A549 (cell line): ENCODE data around the gene SHF. TPM values are rescaled to one million over a fixed set of nuclear protein-coding genes. Genes with fewer than 3 reads are reported as not detected.

Experiments
- ATAC-seq, 2 experiments: fragments of 200-7000 bp in 1 of 2; fragments of >200 bp in 1 of 2; cut with Nextera tagmentation in 1 of 2; cut with Tn5 transposase in 1 of 2; 3 replicates each; pipeline versions ENCODE4 v1.8.0 to v1.9.1; 2018 to 2020; ENCODE audit warnings: mild to moderate bottlenecking in 1 of 2, moderate library complexity in 1 of 2
- CTCF ChIA-PET: fragments of 300-600 bp; sonication (Branson Sonifier 250); formaldehyde crosslinking; extraction: SDS; loops from one replicate; lab custom pipeline; 2021; ENCODE audit warnings: antibody characterized with exemption, inconsistent platforms; lab: Yijun Ruan, JAX
- POLR2A ChIA-PET: fragments of 350-600 bp; formaldehyde crosslinking; extraction: SDS; loops from one replicate; lab custom pipeline; 2021; ENCODE audit warnings: antibody characterized with exemption, inconsistent platforms; lab: Yijun Ruan, JAX
- DNase-seq, 2 experiments: peaks; one replicate each; pipeline versions ENCODE4 v3.0.0 to v3.0.0-alpha.2; 2011 to 2016; ENCODE audit warnings: low read depth in 1 of 2, low spot score in 1 of 2
- FAIRE-seq: peaks from 2 replicates; lab custom pipeline; 2011; peaks lifted over from hg19 to GRCh38; lab: Jason Lieb, UNC
- H3K27ac ChIP-seq, 2 experiments: fragments of >200 bp; sonication (Bioruptor Twin); formaldehyde crosslinking; 3 replicates each; pipeline ENCODE4 v1.5.1; 2016 to 2017
- H3K4me1 ChIP-seq: fragments of >200 bp; sonication (Bioruptor Twin); formaldehyde crosslinking; 3 replicates; pipeline ENCODE4 v1.6.1; 2016
- H3K4me2 ChIP-seq: fragments of >200 bp; sonication (Bioruptor Twin); formaldehyde crosslinking; 3 replicates; pipeline ENCODE4 v1.6.1; 2016
- H3K4me3 ChIP-seq: fragments of >200 bp; sonication (Bioruptor Twin); formaldehyde crosslinking; 3 replicates; pipeline ENCODE4 v1.5.1; 2016
- H3K9me3 ChIP-seq: fragments of >200 bp; sonication (Bioruptor Twin); formaldehyde crosslinking; 3 replicates; pipeline ENCODE4 v1.6.1; 2016
- CBX8 ChIP-seq: fragments of 200-600 bp; sonication (generic); IDR thresholded peaks from 2 replicates; pipeline ENCODE4 v1.6.1; 2016
- CTCF ChIP-seq: fragments of >200 bp; sonication (Bioruptor Twin); formaldehyde crosslinking; IDR thresholded peaks from 3 replicates; pipeline ENCODE4 v1.5.1; 2016
- EHF ChIP-seq: fragments of 250-450 bp; sonication (Bioruptor Pico); IDR thresholded peaks from 2 replicates; pipeline ENCODE4 v1.5.0; 2020; ENCODE audit warnings: mild to moderate bottlenecking
- EHMT2 ChIP-seq: fragments of 200-600 bp; sonication (generic); IDR thresholded peaks from 2 replicates; pipeline ENCODE4 v1.6.1; 2016; ENCODE audit warnings: antibody characterized with exemption, low read depth, mild to moderate bottlenecking, moderate library complexity
- ELK1 ChIP-seq: fragments of 150-350 bp; IDR thresholded peaks from 2 replicates; pipeline ENCODE4 v1.6.1; 2014; ENCODE audit warnings: low read depth, mild to moderate bottlenecking, low read length
- ESRRA ChIP-seq: fragments of 150-350 bp; IDR thresholded peaks from 2 replicates; pipeline ENCODE4 v1.6.1; 2014; ENCODE audit warnings: mild to moderate bottlenecking, low read length, borderline replicate concordance
- HDAC2 ChIP-seq: fragments of 200-600 bp; sonication (generic); IDR thresholded peaks from 2 replicates; pipeline ENCODE4 v1.6.1; 2016
- HOXA7 ChIP-seq: fragments of 250-450 bp; sonication (Bioruptor Pico); IDR thresholded peaks from 2 replicates; pipeline ENCODE4 v1.5.0; 2020; ENCODE audit warnings: mild to moderate bottlenecking, moderate library complexity
- HOXB13 ChIP-seq: fragments of 250-450 bp; sonication (Bioruptor Pico); IDR thresholded peaks from 2 replicates; pipeline ENCODE4 v1.5.0; 2020; ENCODE audit warnings: low read depth, mild to moderate bottlenecking, moderate library complexity
- JUN ChIP-seq, 2 experiments: fragments of >200 bp; sonication (Bioruptor Twin); formaldehyde crosslinking; IDR thresholded peaks; 2 replicates in 1 of 2; 3 replicates in 1 of 2; pipeline ENCODE4 v1.6.1; 2016 to 2017
- KDM1A ChIP-seq: fragments of 200-600 bp; sonication (generic); IDR thresholded peaks from 2 replicates; pipeline ENCODE4 v1.6.1; 2016; ENCODE audit warnings: low read depth, mild to moderate bottlenecking
- MYC ChIP-seq: IDR thresholded peaks from 2 replicates; pipeline ENCODE4 v1.6.1; 2012; ENCODE audit warnings: mild to moderate bottlenecking, inconsistent platforms, low read length, improper control_type of control experiment, borderline replicate concordance
- NFE2L2 ChIP-seq: fragments of 150-350 bp; conservative IDR thresholded peaks from 2 replicates; pipeline ENCODE4 v1.6.1; 2014; ENCODE audit warnings: low read length
- RAD21 ChIP-seq, 2 experiments: fragments of >200 bp in 1 of 2; sonication (Bioruptor Twin) in 1 of 2; formaldehyde crosslinking in 1 of 2; IDR thresholded peaks in 1 of 2; conservative IDR thresholded peaks in 1 of 2; 2 replicates in 1 of 2; 3 replicates in 1 of 2; pipeline ENCODE4 v1.6.1; 2012 to 2018; ENCODE audit warnings: inconsistent platforms in 1 of 2
- SMC3 ChIP-seq: fragments of >200 bp; sonication (Bioruptor Twin); formaldehyde crosslinking; IDR thresholded peaks from 3 replicates; pipeline ENCODE4 v1.6.1; 2018; ENCODE audit warnings: inconsistent platforms
- TFCP2L1 ChIP-seq: fragments of 250-450 bp; sonication (Bioruptor Pico); IDR thresholded peaks from 2 replicates; pipeline ENCODE4 v1.5.0; 2021; ENCODE audit warnings: mild to moderate bottlenecking
- ZSCAN20 ChIP-seq: fragments of 250-450 bp; sonication (Bioruptor Pico); IDR thresholded peaks from 2 replicates; pipeline ENCODE4 v1.8.0; 2022; ENCODE audit warnings: mild to moderate bottlenecking, moderate library complexity
- WGBS: methylation state at CpG from one replicate; pipeline ENCODE4 v1.1.6; 2017; ENCODE audit errors: missing lambda C conversion rate; 5-methylcytosine and 5-hydroxymethylcytosine counted together
- polyA plus RNA-seq, 4 experiments: library from polyadenylated mRNA; depleted of rRNA in 3 of 4; stranded (reverse); fragments of >200 nt; fragmentation: RNase III in 1 of 4; extraction: RNeasy Plus Mini Kit Qiagen cat#74134 plus additional on column Dnase treatment in 1 of 4; gene quantifications; 2 replicates in 3 of 4; 3 replicates in 1 of 4; pipeline ENCODE4 v1.2.3, GENCODE V29; 2011 to 2017

SHF gene
- polyA plus RNA-seq, 2 of the 4 experiments (the other 2 are of a cell fraction), result 0.36 to 0.85 TPM

- Histone ChIP-seq H3K4me3 (no peak overlapping the region), H3K27ac (no peak overlapping the region), H3K4me1 (peaks cover 13% of the 10 kb centered on the region), H3K4me2 (no peak overlapping the region), H3K9me3 (no peaks in the 10 kb centered on the region)
- FAIRE-seq (no peak), ATAC-seq (no peak), DNase-seq (no peak)
- 78% methylated on average over 9 of the region's 10 CpGs for WGBS
- TF ChIP-seq CBX8 (no peak), HOXA7 (CRISPR knock-in tag) (no peak)
- POLR2A ChIA-PET, result no interaction called here
- CTCF ChIA-PET, result interaction anchor here (1.2 to 1.3 kb wide), 3 partner anchors 10 to 152 kb away, joined by 3 read pairs; no protein-coding TSS in a partner anchor
Observed at GRCh38 chr15:45120081-45120972, 67.4 kb downstream of the SHF start.

- Histone ChIP-seq H3K9me3 (no peaks in the 10 kb centered on the region), H3K4me2 (no peak overlapping the region), H3K4me1 (peaks cover 13% of the 10 kb centered on the region), H3K4me3 (no peak overlapping the region), H3K27ac (no peak overlapping the region)
- WGBS, result 83% methylated on average over 3 of the region's 5 CpGs
- ChIA-PET POLR2A (no interaction called here), CTCF (interaction anchor here (0.9 to 1.9 kb wide), 7 partner anchors 25 to 152 kb away, joined by 3 to 7 read pairs (median 5); no protein-coding TSS in a partner anchor)
- ATAC-seq (no peak), DNase-seq (no peak), FAIRE-seq (no peak)
- TF ChIP-seq JUN (IDR thresholded peaks at IDR 0.05), result no peak
- TF ChIP-seq ZSCAN20 (CRISPR knock-in tag), result no peak
- TF ChIP-seq ELK1, result no peak
- no peak for TF ChIP-seq HDAC2
- TF ChIP-seq EHF (CRISPR knock-in tag), result no peak
- TF ChIP-seq MYC, result no peak
- TF ChIP-seq ESRRA, result no peak
- no peak for TF ChIP-seq HOXB13 (CRISPR knock-in tag)
- no peak for TF ChIP-seq KDM1A
- no peak for TF ChIP-seq NFE2L2
- TF ChIP-seq TFCP2L1, result no peak
Observed at GRCh38 chr15:45118996-45119395, 68.8 kb downstream of the SHF start.

- DNase-seq (peak; percentile 75 to 85), FAIRE-seq (no peak), ATAC-seq (peak; percentile 82 to 94)
- TF ChIP-seq EHMT2 (no peak), SMC3 (peak; percentile 69), RAD21 (conservative IDR thresholded peaks at IDR 0.05 in 1 of 2, IDR thresholded peaks at IDR 0.05 in 1 of 2) (peak; percentile 62 to 64), CTCF (peak; percentile 90)
- Histone ChIP-seq H3K4me3 (no peak overlapping the region), H3K9me3 (no peaks in the 10 kb centered on the region), H3K27ac (no peak overlapping the region), H3K4me1 (peaks cover 13% of the 10 kb centered on the region), H3K4me2 (peak overlapping the region; percentile 49; the same call in 2 of the 3 replicates)
- ChIA-PET POLR2A (interaction anchor here (0.5 kb wide), 1 partner anchor 20 kb away, joined by 5 read pairs; no protein-coding TSS in a partner anchor), CTCF (interaction anchor here (0.7 to 2.2 kb wide), 30 partner anchors 8 to 161 kb away, joined by 3 to 13 read pairs (median 3); partner anchors contain the start of genes DUOX1 and DUOXA1)
- 3% methylated on average over 8 of the region's 14 CpGs for WGBS
Observed at GRCh38 chr15:45118131-45118588, 69.6 kb downstream of the SHF start.
